ENCODE results near the gene STAC3. TPM values are rescaled to one million over a fixed set of nuclear protein-coding genes. Genes with fewer than 3 reads are reported as not detected.

STAC3 gene
- total and polyA plus RNA-seq, 2 of the 8 experiments (the other 6 are each of a cell fraction or from before 2014, with no cell fraction given): 0.70 to 1.3 TPM

GRCh38 chr12:57205186-57205585 lies 45.8 kb downstream of the STAC3 start:
- H3K14ac ChIP-seq (ENCODE audit: insufficient read length): no peak overlapping the region
- DNase-seq (ENCODE audit: low read depth in 1 of 2, low spot score in 2 of 2): no peak
- no peak overlapping the region for H4K5ac ChIP-seq (ENCODE audit: insufficient read length, low read depth, low read length)
- ChIA-PET CTCF (ENCODE audit: partially characterized antibody) (interaction anchor here (1.0 kb wide), 1 partner anchor 9 kb away, joined by 4 read pairs; no protein-coding TSS in a partner anchor), POLR2A (ENCODE audit: partially characterized antibody) (interaction anchor here (0.5 to 7.0 kb wide), 4 partner anchors 9 to 300 kb away, joined by 3 to 53 read pairs (median 29); partner anchors contain the start of gene SHMT2)
- no peak overlapping the region for H3K4me3 ChIP-seq (ENCODE audit: extremely low read depth in 1 of 4, insufficient read depth in 2 of 4, low read depth in 3 of 4, low read length in 4 of 4)
- H3K4me2 ChIP-seq (ENCODE audit: insufficient read depth in 1 of 2, low read depth in 2 of 2, low read length in 2 of 2): no peak overlapping the region
- H3K4ac ChIP-seq (replicated peaks; ENCODE audit: insufficient read length, low read depth, low read length): no peak overlapping the region
- no peak overlapping the region for H3K27ac ChIP-seq (ENCODE audit: low read depth, low read length)
- no peak overlapping the region for H2AK5ac ChIP-seq (ENCODE audit: low read depth, low read length)
- H4K20me1 ChIP-seq (replicated peaks in 1 of 2; ENCODE audit: control insufficient read depth in 1 of 2, insufficient read depth in 2 of 2, low read length in 2 of 2): peaks cover 12 to 20% of the 10 kb centered on the region in 2 experiments
- no peaks in the 10 kb centered on the region for H3K4me1 ChIP-seq (replicated peaks in 1 of 4; ENCODE audit: control insufficient read depth in 3 of 4, insufficient read depth in 4 of 4, low read length in 3 of 4)
- no peaks in the 10 kb centered on the region for H3K9me3 ChIP-seq (ENCODE audit: insufficient read depth in 2 of 2, low read depth in 1 of 2, low read length in 1 of 2)
- no peak overlapping the region for H2BK120ac ChIP-seq (replicated peaks; ENCODE audit: low read depth, low read length)
- TF ChIP-seq TBP (IDR thresholded peaks at IDR 0.05; ENCODE audit: low read depth, low read length) (no peak), TEAD4 (IDR thresholded peaks at IDR 0.05; ENCODE audit: low read depth, low read length) (no peak), GABPA (IDR thresholded peaks at IDR 0.05; ENCODE audit: borderline replicate concordance, insufficient read depth, low read length) (no peak), HDAC6 (IDR thresholded peaks at IDR 0.05; ENCODE audit: low read depth, low read length) (no peak), KDM1A (IDR thresholded peaks at IDR 0.05; ENCODE audit: borderline replicate concordance, low read length) (no peak), SP2 (IDR thresholded peaks at IDR 0.05; ENCODE audit: low read length) (no peak), TAF1 (IDR thresholded peaks at IDR 0.05; ENCODE audit: low read depth, low read length) (no peak), SP4 (IDR thresholded peaks at IDR 0.05; ENCODE audit: low read length) (no peak), CEBPB (IDR thresholded peaks at IDR 0.05; ENCODE audit: low read depth, low read length) (no peak), KDM5A (IDR thresholded peaks at IDR 0.05; ENCODE audit: low read length) (no peak)
- no peak overlapping the region for H2AFZ ChIP-seq (ENCODE audit: low read length)
- no peaks in the 10 kb centered on the region; the same call in 1 of the 2 replicates for H3K79me1 ChIP-seq (ENCODE audit: low read depth, low read length)
- H3K79me2 ChIP-seq (ENCODE audit: control insufficient read depth in 1 of 2, insufficient read depth in 2 of 2, low read length in 2 of 2): no peaks in the 10 kb centered on the region
- H2BK12ac ChIP-seq (ENCODE audit: low read depth, low read length): no peak overlapping the region
- no peak overlapping the region for H4K8ac ChIP-seq (ENCODE audit: extremely low read depth, insufficient read depth, low read length)
- no peaks in the 10 kb centered on the region for H3K27me3 ChIP-seq (replicated peaks in 1 of 4; ENCODE audit: control insufficient read depth in 3 of 4, extremely low read depth in 1 of 4, insufficient read depth in 3 of 4, low read length in 3 of 4)
- H2BK15ac ChIP-seq (ENCODE audit: low read length): no peak overlapping the region
- no peak overlapping the region for H3K18ac ChIP-seq (ENCODE audit: extremely low read depth, low read length)
- H2BK20ac ChIP-seq (ENCODE audit: low read length): no peak overlapping the region
- WGBS, 2 experiments (ENCODE audit: extremely low coverage in 1 of 2, insufficient coverage in 1 of 2, insufficient read length in 1 of 2, insufficient replicate concordance in 2 of 2, low coverage in 1 of 2, low lambda C conversion rate in 2 of 2, missing lambda C conversion rate in 1 of 2): 95% methylated on average over 24 of the region's 26 CpGs; no CpG with 5 or more reads in 1 of the 2 experiments
- no peaks in the 10 kb centered on the region for H3K23me2 ChIP-seq (ENCODE audit: low read depth, low read length)
- no peak overlapping the region for H3K56ac ChIP-seq (replicated peaks; ENCODE audit: insufficient read length, low read depth, low read length)
- H3K23ac ChIP-seq (ENCODE audit: insufficient read length): no peak overlapping the region
- H4K91ac ChIP-seq (replicated peaks; ENCODE audit: insufficient read length, low read length): no peak overlapping the region
- no peak for FAIRE-seq
- no peak overlapping the region for H2BK5ac ChIP-seq (ENCODE audit: low read depth, low read length)
- peaks cover 35 to 79% (median 73%) of the 10 kb centered on the region in 4 experiments for H3K36me3 ChIP-seq (ENCODE audit: control insufficient read depth in 2 of 4, insufficient read depth in 4 of 4, low read length in 3 of 4)
- no peak overlapping the region for H3K9ac ChIP-seq (replicated peaks in 1 of 4; ENCODE audit: extremely low read depth in 1 of 4, low read depth in 3 of 4, low read length in 3 of 4)
